ENCODE measurements around the gene SHANK1. TPM values are rescaled to one million over a fixed set of nuclear protein-coding genes. Genes with fewer than 3 reads are reported as not detected.

The SHANK1 gene
- total RNA-seq, 1 donor: 7.8 TPM

DNA sequence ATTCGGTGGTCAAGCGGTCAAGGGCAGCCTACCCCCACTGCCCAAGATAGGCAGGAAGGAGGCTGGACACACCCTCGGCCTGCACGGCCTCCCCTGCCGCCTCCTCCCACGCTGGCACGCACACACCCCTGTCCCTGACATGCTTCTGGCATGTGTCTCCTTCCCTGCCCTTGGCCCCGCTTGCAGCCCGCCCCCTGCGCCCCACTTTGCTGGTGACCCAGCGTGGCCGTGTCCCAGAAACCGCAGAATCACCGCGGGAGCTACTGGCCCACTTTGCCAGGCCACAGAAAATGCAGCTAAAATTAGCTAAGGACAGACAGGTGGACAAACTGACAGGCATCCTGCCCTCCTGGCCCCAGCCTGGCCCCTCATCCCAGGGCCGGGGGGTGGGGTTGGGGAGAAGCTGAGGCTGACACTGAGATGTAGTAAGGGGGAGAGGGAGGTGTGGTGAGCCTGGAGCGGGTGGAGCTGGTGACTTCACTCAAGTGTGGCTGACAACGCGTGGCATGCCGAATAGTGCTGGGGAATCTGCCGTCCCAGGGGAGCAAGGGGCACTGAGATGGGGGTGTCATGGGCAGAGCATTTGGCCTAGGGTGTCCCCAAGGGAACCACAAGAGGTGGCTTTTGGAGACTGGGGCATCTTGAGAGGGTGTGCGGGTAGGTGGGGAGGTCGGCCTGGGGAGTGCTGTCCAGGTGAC, 2.4 kb downstream of the SHANK1 start:
- no peak overlapping the region for H3K4me3 ChIP-seq (ENCODE audit: low read depth, low read length)
- TF ChIP-seq, protein P1, sequence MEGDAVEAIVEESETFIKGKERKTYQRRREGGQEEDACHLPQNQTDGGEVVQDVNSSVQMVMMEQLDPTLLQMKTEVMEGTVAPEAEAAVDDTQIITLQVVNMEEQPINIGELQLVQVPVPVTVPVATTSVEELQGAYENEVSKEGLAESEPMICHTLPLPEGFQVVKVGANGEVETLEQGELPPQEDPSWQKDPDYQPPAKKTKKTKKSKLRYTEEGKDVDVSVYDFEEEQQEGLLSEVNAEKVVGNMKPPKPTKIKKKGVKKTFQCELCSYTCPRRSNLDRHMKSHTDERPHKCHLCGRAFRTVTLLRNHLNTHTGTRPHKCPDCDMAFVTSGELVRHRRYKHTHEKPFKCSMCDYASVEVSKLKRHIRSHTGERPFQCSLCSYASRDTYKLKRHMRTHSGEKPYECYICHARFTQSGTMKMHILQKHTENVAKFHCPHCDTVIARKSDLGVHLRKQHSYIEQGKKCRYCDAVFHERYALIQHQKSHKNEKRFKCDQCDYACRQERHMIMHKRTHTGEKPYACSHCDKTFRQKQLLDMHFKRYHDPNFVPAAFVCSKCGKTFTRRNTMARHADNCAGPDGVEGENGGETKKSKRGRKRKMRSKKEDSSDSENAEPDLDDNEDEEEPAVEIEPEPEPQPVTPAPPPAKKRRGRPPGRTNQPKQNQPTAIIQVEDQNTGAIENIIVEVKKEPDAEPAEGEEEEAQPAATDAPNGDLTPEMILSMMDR (IDR thresholded peaks at IDR 0.05; ENCODE audit: insufficient read depth, low read depth, low read length): no peak
- DNase-seq (ENCODE audit: low read depth): no peak

DNA sequence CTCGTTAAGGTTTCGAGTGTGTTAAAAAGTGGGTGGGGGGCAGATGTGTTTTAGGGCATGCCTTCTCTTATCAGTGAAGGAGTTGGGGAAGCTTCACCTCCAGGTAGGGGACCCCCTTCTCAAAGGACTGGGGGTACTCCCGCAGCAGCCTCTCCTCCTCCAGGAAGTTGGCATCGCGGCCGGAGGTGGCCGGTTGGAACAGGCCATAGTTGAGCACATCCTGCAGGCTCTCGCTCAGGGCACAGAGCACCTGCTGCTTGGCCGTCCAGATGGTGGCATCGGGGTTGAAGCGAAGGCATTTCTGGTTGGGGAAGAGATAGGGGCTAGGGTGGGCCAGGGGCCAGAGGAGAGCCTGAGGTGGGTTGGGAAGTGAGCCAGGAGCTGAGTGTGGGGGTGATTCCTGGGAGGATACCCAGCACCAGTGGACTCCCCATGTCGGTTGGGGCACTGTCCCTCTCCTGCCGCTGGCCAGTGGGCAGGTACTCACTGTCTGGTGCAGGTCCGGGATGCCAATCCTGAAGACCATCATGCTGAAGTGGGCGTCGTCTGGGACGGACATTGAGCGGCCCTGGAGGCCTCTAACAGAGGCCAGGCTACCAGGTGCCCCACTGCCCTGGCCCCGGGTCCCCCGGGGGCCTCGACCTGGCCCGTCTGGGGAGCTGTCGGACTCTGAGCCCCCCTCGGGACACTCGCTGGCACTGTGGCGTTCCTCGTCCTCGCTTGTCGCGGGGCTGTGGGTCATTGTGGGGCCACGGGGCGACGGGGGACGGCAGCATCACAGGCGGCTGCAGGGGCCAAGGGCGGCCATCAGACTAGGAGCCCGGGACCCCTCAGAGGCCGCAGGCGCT, 3.2 kb downstream of the SHANK1 start:
- no peak overlapping the region for H3K4me3 ChIP-seq (ENCODE audit: low read depth, low read length)
- no peak for DNase-seq (ENCODE audit: low read depth)
- TF ChIP-seq, protein P1 (IDR thresholded peaks at IDR 0.05; ENCODE audit: insufficient read depth, low read depth, low read length): no peak

GRCh38 chr19:50713556-50714236, 5.9 kb downstream of the SHANK1 start:
- no peak overlapping the region for H3K4me3 ChIP-seq (ENCODE audit: low read depth, low read length)
- DNase-seq (ENCODE audit: low read depth): no peak
- TF ChIP-seq, protein P1 (IDR thresholded peaks at IDR 0.05; ENCODE audit: insufficient read depth, low read depth, low read length): no peak

GRCh38 chr19:50712833-50713232, 6.8 kb downstream of the SHANK1 start:
- DNase-seq (ENCODE audit: low read depth): no peak
- TF ChIP-seq, protein P1 (IDR thresholded peaks at IDR 0.05; ENCODE audit: insufficient read depth, low read depth, low read length): no peak
- no peak overlapping the region for H3K4me3 ChIP-seq (ENCODE audit: low read depth, low read length)

GRCh38 chr19:50711805-50712204, 7.8 kb downstream of the SHANK1 start:
- TF ChIP-seq, protein P1 (IDR thresholded peaks at IDR 0.05; ENCODE audit: insufficient read depth, low read depth, low read length): no peak
- DNase-seq (ENCODE audit: low read depth): no peak
- no peak overlapping the region for H3K4me3 ChIP-seq (ENCODE audit: low read depth, low read length)

DNA sequence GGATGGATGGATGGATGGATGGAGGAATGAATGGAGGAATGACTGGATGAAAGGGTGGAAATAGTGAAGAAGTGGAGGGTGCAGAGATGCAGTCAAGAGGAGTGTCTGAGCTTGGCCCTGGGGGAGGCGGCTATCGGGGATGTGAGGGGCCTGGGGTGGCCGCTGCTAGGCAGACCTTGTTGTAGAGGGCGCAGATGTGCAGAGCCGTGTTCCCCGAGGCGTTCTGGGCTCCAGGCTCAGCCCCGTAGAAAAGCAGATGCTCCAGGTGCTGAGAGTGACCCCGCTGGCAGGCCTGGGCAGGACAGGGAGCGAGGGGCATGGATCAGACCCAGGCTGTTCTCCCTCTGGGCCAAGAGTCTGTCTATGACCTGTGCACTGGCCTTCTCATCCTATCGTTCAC, 8.4 kb downstream of the SHANK1 start:
- no peak for DNase-seq (ENCODE audit: low read depth)
- no peak overlapping the region for H3K4me3 ChIP-seq (ENCODE audit: low read depth, low read length)
- TF ChIP-seq, protein P1 (IDR thresholded peaks at IDR 0.05; ENCODE audit: insufficient read depth, low read depth, low read length): no peak
